ENCODE measurements around the gene PERM1.
"Not testable (repeated sequence)": the region's sequence is repeated elsewhere in the genome, so short reads cannot be mapped to it uniquely, and the experiment has no call there.

PERM1 gene

GRCh38 chr1:964691-965525 is 17.0 kb downstream of the PERM1 start:
- DNase-seq (ENCODE audit: low spot score): no peak

DNA sequence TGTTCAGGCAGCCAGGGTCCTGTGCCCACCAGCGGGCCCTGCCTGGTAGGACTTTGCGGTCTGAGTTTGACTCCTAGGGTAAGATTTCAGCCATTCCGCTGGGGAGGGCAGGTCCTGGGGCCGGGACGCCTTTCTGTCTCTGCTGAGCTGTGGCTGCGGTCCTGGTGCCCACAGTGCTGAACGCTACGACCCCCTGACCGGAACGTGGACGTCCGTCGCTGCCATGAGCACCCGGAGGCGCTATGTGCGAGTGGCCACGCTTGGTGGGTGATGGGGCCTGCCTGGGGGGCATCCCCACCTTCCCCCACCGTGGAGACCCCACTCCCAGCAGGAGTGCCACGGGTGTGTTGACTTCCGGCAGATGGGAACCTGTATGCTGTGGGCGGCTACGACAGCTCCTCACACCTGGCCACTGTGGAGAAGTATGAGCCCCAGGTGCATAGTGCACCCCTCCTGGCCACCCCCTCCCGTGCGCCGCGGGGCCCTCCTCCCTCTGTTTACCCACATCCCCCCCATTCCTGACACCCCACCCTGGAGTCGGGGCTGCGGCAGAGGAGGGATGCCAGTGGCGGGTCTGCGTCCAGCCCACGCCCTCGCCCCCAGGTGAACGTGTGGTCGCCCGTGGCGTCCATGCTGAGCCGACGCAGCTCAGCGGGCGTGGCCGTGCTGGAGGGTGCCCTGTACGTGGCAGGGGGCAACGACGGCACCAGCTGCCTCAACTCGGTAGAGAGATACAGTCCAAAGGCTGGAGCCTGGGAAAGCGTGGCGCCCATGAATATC is 18.0 kb downstream of the PERM1 start:
- DNase-seq (ENCODE audit: low spot score): no peak

DNA sequence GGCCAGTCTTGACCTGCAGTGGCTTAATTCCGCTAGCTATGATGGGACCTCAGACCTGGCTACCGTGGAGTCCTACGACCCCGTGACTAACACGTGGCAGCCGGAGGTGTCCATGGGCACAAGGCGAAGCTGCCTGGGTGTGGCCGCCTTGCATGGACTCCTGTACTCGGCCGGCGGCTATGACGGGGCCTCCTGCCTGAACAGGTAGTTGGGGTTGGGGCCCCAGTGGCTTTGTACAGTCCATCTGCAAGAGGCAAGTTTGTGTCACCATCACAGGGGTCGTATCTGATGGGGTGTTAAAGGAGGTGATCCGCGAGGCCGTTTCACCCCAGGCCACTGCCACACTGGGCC is 18.6 kb downstream of the PERM1 start:
- no peak for DNase-seq (ENCODE audit: low spot score)

- DNase-seq (ENCODE audit: low spot score): no peak
These were observed 19.3 kb downstream of the PERM1 start for GRCh38 chr1:962381-963300.

- peak; percentile 70 for DNase-seq (ENCODE audit: low spot score)
These were observed 20.7 kb downstream of the PERM1 start for GRCh38 chr1:961132-961669.

DNA sequence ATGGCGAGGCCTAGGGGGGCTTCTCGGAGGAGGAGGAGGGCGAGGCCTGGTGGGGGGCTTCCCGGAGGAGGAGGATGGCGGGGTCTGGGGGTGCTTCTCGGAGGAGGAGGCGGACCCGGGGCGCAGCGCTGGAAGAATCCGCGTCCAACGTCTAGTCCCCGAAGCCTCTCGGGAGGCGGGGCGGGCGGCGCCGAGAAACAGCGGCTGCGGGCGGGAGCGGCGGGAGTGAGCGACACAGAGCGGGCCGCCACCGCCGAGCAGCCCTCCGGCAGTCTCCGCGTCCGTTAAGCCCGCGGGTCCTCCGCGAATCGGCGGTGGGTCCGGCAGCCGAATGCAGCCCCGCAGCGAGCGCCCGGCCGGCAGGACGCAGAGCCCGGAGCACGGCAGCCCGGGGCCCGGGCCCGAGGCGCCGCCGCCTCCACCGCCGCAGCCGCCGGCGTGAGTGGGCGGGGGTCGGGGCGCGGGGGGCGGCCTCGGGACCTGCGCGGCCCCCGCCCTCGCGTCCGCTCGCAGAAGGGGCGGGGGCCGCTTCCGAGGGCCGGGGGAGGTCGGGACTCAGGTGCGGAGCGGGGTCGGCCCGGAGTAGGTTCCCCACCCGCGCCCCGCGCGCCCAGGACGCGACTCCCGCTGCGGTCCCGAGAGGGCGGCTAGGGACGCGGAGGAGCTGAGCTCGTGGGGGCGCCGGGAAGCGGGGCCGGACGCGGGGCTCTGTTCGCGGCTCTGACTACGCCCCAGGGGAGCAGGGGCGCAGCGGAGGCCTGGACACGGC is 21.3 kb downstream of the PERM1 start, which contains the start of gene KLHL17:
KLHL17 (plus strand) TSS at position 222 of the 769 bp plus-strand sequence; CDS start at position 332, 110 bp downstream.
- DNase-seq (ENCODE audit: low spot score): peak; percentile 89

DNA sequence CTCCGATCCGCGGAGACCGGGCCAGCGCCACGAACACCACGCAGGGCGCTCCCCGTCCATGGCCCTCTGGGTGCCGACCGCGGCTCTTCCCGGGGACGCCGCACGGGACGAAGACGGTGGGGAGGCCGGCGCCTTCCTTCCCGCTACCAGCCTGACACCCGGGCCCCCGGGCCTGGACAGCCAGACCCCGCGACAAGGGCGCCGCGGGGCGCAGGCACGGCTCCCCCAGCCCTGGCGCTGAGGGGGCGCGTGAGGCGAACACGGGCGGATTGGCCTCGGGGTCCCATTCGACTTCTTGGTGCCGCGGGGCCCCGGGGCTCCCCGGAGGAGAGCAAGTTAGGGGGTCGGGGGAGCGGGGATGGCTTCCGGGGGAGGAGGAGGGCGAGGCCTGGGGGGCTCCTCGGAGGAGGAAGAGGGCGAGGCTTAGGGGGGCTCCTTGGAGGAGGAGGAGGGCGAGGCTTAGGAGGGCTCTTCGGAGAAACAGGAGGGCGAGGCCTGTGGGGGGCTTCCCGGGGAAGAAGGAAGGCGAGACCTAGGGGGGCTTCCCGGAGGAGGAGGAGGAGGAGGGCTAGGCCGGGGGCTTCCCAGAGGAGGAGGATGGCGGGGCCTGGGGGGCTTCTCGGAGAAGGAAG is 22.0 kb downstream of the PERM1 start:
- no peak for DNase-seq (ENCODE audit: low spot score)

- peak; percentile 93 for DNase-seq (ENCODE audit: low spot score)
These were observed 22.8 kb downstream of the PERM1 start, which contains the start of gene NOC2L for GRCh38 chr1:958823-959730. TSS of gene NOC2L (minus strand) at chr1:959256. CDS start at chr1:959240, 16 bp downstream.

GRCh38 chr1:956636-957035 is 25.3 kb downstream of the PERM1 start:
- no peak for DNase-seq (ENCODE audit: low spot score)

DNA sequence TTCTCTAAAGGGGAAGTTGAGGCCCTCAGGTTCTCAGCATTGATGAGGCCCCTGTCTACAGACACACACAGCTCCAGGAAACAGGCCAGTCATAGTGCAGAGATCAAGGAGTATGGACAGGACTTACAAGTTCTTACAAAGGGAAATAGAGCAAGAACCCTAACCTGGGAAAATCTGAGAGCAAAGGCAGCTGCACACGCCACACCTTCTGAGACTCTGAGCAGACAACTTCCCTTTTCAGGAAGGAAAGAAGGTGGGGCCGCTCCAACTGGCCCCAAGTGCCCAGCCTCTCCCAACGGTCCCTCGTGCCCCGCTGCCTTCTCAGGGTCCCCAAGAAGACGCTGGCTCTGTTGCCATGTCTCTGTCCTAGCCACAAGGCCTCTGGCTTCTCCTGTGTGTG is 26.4 kb downstream of the PERM1 start:
- no peak for DNase-seq (ENCODE audit: low spot score)

DNA sequence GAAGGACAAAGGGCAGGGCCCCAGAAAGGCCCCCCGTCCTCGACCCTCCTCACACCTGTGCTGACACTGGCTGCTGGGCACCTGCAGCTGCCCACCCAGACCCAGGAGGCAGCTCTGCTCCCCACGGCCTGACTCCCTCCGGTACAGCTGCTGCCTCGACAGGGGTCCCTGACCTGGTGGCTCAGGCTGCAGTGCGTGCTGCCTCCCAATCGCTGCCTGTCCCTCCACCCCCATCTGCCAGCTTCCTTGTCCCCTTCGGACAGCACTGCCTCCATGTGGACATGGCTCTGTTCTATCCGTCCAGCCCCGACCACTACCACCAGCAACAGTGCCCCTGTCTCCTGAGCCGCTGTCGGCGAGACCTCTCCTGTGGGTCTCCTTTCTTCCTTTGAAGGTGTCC is 27.0 kb downstream of the PERM1 start:
- DNase-seq (ENCODE audit: low spot score): no peak

DNA sequence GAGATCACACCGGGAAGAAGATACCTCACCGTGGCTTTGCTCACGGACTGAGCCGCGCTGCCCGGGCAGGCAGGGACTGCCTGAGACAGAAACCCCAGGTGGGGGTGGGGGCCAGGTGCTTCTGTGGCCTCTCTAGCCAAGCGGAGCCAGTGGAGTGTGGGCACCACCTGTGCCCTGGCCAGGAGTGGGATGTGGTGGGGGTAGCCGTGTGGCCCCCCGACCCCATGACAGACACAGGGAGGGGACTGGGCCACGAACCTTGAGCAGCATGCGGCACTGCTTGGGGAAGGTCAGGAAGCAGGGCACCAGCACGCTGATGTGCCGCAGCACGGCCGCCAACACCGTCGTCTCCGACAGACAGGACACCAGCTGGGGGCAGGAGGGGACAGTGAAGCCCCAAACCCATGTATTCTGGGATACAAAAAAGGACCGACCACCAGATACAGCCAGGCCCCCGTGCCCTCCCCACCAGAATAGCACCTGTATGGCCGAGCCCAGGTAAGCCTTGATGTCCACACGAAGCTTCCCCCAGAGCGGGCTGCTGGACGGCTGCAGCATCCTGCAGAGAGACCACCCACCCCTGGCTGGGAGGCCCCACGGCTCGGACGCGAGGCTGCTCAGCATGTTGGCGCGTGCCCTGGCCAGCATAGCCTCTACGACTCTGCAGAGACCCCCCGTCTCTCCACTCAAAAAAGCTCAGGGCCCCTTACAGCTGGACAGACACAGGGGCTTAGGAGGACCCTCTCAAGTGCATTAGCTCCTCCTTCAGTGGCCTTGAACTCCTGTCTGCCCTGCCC is 28.2 kb downstream of the PERM1 start:
- DNase-seq (ENCODE audit: low spot score): no peak

GRCh38 chr1:952603-953002 is 29.3 kb downstream of the PERM1 start:
- DNase-seq (ENCODE audit: low spot score): no peak

- no peak for DNase-seq (ENCODE audit: low spot score)
These were observed 29.7 kb downstream of the PERM1 start for GRCh38 chr1:952201-952600.

- no peak for DNase-seq (ENCODE audit: low spot score)
These were observed 30.5 kb downstream of the PERM1 start for GRCh38 chr1:951364-951763.

GRCh38 chr1:950881-951280 is 31.0 kb downstream of the PERM1 start:
- no peak for DNase-seq (ENCODE audit: low spot score)

DNA sequence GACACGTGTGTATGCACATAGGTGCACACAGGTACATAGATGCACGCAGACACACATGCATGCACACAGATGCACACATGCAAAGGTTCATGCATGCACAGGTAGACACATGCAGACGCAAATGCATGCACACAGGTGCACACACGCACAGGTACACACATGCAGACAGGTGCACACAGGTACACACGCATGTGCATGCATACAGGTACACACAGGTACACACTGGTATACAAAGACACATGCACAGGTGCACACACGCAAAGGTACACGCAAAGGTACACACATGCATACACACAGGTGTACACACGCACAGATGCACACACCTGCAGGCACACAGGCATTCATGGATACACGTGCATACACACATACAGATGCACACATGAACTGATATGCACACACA is 31.6 kb downstream of the PERM1 start:
- DNase-seq (ENCODE audit: low spot score): no peak

DNA sequence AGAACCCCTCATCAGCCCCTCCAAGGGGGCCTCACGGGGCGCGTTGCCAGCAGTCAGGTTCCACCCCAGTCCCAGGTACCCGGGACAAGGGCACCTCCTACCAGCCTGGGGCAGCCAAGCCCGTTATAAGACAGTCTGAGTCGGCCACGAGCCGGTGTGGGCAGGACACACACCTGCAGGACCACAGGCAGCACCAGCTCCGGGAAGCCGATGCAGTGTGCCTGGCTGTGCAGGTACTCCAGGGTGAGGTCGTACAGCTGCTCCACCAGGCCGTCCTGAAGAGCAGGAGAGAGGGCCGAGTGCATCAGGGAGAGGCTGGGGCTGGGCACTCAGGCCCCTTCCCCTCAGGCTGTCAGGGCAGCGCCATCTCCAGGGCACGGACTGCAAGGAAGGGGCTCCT is 33.9 kb downstream of the PERM1 start:
- DNase-seq (ENCODE audit: low spot score): no peak

DNA sequence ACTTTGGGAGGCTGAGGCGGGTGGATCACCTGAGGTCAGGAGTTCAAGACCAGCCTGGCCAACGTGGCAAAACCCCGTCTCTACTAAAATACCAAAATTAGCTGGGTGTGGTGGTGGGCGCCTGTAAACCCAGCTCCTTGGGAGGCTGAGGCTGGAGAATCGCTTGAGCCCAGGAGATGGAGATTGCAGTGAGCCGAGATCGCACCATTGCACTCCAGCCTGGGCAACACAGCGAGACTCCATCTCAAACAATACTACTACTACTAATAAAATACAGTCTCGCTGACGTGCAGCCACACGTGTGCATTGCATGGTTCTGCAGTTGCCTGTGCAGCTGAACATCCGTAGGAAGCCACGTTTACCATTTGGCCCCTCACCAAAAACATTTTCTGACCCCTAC is 35.1 kb downstream of the PERM1 start:
- DNase-seq (ENCODE audit: low spot score): not testable (repeated sequence)
